ENCODE results near the gene KCNQ5.

The KCNQ5 gene

DNA sequence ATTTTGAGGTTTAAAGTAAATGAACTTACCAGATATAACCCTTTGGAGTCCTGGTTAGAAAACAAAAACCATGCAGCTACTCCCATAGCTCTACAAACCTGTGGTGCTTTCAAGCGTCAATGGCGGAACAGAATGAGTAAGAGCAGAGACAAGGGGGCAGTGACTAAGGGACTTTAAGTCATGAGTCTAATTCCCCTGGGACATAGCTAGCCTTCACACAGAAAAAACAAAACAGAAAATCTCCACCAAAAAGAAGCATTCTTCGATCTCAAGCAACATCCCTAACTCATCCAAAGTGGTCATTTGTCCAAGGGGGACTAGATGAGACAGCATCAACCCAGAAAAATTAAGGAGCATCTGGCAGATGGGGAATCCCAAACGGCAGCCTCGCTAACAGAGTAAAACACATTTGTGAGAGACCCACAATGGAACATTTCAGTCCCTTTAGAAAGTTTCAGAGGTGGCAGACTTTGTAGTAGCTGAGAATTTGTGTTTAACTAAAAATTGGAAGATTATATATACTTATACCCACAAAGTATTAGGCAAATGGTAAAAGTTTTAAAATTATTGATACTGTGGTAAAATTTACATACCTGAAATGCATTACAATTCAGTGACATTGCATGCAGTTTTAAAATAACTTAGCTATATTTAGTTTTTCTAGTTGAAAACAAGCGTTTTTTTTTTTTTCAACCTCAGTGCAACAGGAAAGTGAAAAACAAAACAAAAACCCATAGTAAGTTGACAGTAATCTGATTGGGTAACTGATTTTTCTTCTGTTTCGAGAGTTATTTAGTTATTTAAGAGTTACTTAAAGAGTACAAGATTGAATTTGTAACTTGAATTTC lies 67.5 kb downstream of the KCNQ5 start:
- H3K36me3 Mint-ChIP-seq: peaks cover 4% of the 10 kb centered on the region
- no peak overlapping the region for H3K27ac Mint-ChIP-seq
- no peak overlapping the region for H3K4me3 Mint-ChIP-seq
- H3K4me1 Mint-ChIP-seq (ENCODE audit: low read depth): no peaks in the 10 kb centered on the region
- no peaks in the 10 kb centered on the region for H3K9me3 Mint-ChIP-seq (ENCODE audit: low read depth)
- no peaks in the 10 kb centered on the region for H3K27me3 Mint-ChIP-seq

DNA sequence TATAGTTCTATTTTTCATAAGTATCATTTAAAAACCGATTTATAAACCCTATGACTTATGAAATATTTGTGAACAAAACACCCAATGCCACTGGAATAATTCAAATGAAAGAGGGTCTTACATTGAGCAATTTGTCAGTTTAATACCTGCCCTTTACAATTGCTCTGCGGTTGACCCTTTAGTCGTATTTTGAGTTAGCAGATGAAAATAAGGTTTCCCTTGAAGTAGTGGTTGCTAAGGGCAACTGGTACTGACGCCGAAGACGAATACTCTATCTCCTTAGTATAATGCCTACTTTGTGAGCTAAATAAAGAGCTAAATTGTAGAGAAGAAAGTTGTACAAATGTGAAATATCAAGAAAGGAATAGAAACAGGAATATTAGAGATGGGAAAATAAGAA lies 69.4 kb downstream of the KCNQ5 start:
- Mint-ChIP-seq H3K36me3 (peaks cover 6% of the 10 kb centered on the region), H3K27ac (no peak overlapping the region), H3K9me3 (ENCODE audit: low read depth) (no peaks in the 10 kb centered on the region), H3K4me3 (no peak overlapping the region), H3K27me3 (no peaks in the 10 kb centered on the region), H3K4me1 (ENCODE audit: low read depth) (no peaks in the 10 kb centered on the region)

DNA sequence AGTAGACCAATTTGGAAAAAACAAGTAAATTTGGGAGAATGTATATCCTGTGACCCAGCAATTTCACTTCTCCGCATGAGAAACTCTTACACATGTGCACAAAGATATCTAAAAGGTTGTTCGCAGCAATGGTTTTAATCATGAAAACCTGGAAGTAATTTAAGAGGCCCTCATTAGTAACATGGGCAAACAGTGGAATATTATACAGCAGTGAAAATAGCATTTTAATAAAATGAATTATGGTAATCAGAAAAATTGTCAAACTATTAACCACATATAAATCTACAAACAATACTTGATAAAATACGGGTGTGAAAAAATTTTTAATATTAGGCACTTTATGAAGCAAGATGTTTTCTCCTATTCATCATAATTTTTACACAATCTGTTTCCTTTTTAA lies 74.2 kb downstream of the KCNQ5 start:
- H3K27me3 Mint-ChIP-seq: no peaks in the 10 kb centered on the region
- H3K36me3 Mint-ChIP-seq: peaks cover 5% of the 10 kb centered on the region
- no peak overlapping the region for H3K27ac Mint-ChIP-seq
- H3K4me1 Mint-ChIP-seq (ENCODE audit: low read depth): no peaks in the 10 kb centered on the region
- no peak overlapping the region for H3K4me3 Mint-ChIP-seq
- H3K9me3 Mint-ChIP-seq (ENCODE audit: low read depth): no peaks in the 10 kb centered on the region

DNA sequence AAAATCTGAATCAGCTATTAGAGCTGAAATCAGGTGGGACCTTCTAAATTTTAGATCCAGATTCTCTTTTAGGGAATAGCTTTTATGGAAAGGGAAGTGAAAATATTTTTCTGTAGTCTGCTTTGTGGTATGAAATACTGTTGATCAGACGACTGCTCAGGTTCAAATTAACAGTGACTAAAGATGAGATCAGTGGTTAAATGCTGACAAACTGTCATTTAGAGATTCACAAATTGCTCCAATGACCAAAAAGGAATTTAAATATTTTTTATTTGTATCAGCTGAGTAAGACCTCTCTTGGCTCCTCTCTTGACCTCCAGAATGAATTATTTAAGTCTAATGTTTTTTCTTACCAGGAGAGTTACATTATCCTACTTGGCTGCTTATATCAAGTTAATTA lies 77.3 kb downstream of the KCNQ5 start:
- H3K27ac Mint-ChIP-seq: no peak overlapping the region
- no peaks in the 10 kb centered on the region for H3K27me3 Mint-ChIP-seq
- H3K36me3 Mint-ChIP-seq: peaks cover 8% of the 10 kb centered on the region
- no peaks in the 10 kb centered on the region for H3K4me1 Mint-ChIP-seq (ENCODE audit: low read depth)
- no peak overlapping the region for H3K4me3 Mint-ChIP-seq
- H3K9me3 Mint-ChIP-seq (ENCODE audit: low read depth): no peaks in the 10 kb centered on the region

DNA sequence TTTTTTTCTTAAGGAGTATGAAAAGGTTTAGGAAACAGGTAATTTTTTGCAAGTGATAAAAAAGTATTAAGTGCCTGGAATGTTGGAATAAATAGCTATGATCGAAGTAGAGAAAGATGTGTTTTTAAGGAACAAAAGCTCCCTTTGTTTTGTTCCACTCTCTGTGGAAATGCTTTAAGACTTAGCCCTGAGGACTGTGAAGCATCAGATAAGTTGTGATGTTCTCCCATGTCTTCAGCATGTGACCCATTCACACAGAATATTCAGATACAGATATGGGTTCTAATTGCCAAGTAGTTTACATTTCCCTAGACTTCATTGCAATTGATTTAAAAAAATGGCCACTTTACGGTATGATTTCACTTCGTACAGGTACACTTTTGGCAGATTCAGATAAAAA lies 80.6 kb downstream of the KCNQ5 start:
- Mint-ChIP-seq H3K27ac (no peak overlapping the region), H3K27me3 (no peaks in the 10 kb centered on the region), H3K36me3 (peaks cover 7% of the 10 kb centered on the region), H3K9me3 (ENCODE audit: low read depth) (no peaks in the 10 kb centered on the region), H3K4me3 (no peak overlapping the region), H3K4me1 (ENCODE audit: low read depth) (peaks cover 2% of the 10 kb centered on the region)

DNA sequence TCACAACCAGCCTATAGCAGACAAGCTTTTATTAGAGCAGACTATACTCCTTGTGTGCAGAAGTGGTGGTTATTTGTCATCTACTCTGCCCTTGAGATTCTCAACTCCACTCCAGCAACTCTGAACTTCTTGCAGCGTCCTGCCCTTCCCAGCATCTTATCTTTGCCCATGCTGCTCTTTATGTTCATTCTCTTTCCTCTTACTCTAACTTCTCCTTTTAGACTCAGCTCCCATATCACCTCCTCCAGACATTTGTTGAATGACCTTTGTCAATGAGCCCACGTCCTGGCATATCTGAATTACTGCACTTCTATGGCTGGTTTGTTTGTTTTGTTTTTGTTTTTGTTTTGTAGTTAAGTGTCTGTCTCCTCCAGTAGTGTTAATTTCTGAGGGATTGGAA lies 81.2 kb downstream of the KCNQ5 start:
- H3K4me3 Mint-ChIP-seq: no peak overlapping the region
- peaks cover 2% of the 10 kb centered on the region for H3K4me1 Mint-ChIP-seq (ENCODE audit: low read depth)
- no peaks in the 10 kb centered on the region for H3K9me3 Mint-ChIP-seq (ENCODE audit: low read depth)
- H3K27ac Mint-ChIP-seq: no peak overlapping the region
- peaks cover 7% of the 10 kb centered on the region for H3K36me3 Mint-ChIP-seq
- no peaks in the 10 kb centered on the region for H3K27me3 Mint-ChIP-seq

DNA sequence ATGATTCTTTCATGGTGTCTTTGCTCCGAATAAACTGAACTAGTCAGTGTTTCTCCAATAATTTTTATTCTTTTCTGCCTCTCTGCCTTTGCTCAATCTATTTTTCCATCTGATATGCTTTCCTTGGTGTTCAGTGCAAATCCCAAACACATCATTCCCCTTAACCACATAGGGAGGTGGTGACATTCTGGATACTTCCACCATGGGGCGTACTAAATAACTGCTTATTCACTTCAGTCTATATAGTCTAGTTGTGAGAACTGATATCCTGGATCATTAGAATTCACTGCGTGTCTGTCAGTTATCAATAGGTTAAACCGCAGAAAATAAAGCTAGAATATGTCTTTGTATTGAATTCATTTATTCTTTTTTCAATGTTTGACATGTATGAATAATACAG lies 83.1 kb downstream of the KCNQ5 start:
- H3K4me3 Mint-ChIP-seq: no peak overlapping the region
- peaks cover 2% of the 10 kb centered on the region for H3K4me1 Mint-ChIP-seq (ENCODE audit: low read depth)
- H3K36me3 Mint-ChIP-seq: peaks cover 8% of the 10 kb centered on the region
- no peaks in the 10 kb centered on the region for H3K27me3 Mint-ChIP-seq
- H3K9me3 Mint-ChIP-seq (ENCODE audit: low read depth): peaks cover 4% of the 10 kb centered on the region
- no peak overlapping the region for H3K27ac Mint-ChIP-seq

DNA sequence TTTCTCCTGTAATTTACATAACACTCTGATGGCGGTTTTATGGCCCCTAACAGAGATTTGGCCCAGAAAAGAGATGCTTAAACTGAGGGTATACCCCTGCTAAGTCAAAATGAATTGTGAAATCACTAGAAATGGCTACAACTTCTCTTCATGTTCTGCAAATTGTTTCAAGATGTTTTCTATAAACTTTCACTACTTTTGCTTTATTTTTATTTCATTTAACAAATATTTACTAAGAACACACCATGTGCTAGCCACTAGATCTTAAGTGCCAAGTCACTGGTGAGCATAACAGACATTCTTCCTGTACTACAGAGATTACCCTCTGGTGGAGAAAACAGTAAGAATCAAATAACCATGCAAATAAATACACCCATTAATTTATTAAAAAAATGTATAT lies 87.6 kb downstream of the KCNQ5 start:
- H3K9me3 Mint-ChIP-seq (ENCODE audit: low read depth): peaks cover 8% of the 10 kb centered on the region
- no peak overlapping the region for H3K4me3 Mint-ChIP-seq
- no peak overlapping the region for H3K27ac Mint-ChIP-seq
- H3K4me1 Mint-ChIP-seq (ENCODE audit: low read depth): peaks cover 2% of the 10 kb centered on the region
- no peaks in the 10 kb centered on the region for H3K27me3 Mint-ChIP-seq
- peaks cover 18% of the 10 kb centered on the region for H3K36me3 Mint-ChIP-seq

DNA sequence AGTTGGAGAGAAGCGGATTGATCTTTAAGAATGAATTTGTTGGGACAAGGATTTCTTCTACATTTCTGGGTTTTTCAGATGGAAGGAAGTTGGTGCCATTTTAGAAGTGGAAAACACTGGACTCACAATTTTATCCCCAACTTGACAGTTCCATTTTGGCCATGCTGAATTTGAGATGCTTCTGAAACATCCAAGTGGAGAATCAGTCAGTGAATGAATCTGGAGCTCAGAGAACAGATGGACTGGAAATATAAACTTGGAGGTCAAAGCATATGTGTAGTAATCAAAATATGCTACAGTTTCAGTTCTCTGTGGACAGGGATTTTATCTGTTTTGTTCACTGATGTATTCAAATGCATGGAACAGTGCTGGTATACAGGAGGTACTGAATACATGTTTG lies 89.9 kb downstream of the KCNQ5 start:
- Mint-ChIP-seq H3K36me3 (peaks cover 16% of the 10 kb centered on the region), H3K4me3 (no peak overlapping the region), H3K27ac (no peak overlapping the region), H3K4me1 (ENCODE audit: low read depth) (no peaks in the 10 kb centered on the region), H3K9me3 (ENCODE audit: low read depth) (peaks cover 8% of the 10 kb centered on the region), H3K27me3 (no peaks in the 10 kb centered on the region)

DNA sequence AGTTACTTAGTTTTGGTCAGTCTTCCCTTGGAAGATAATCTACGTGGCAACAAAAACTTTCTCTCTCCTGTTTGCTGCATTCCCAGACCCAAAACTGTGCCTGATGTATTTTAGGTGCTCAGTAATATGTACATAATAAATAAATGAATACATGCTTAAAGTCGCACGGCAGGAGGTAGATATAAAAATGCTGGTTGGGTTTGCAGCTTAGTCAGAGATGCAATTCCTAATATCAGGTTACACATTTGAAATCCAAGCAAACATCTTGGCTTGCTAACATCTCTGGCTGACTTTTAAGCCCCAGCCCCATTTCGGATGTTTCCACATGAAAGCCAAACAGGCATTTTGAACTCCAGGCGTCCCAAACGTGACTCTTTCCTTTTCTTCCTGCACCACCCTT lies 91.0 kb downstream of the KCNQ5 start:
- Mint-ChIP-seq H3K36me3 (peaks cover 16% of the 10 kb centered on the region), H3K4me1 (ENCODE audit: low read depth) (no peaks in the 10 kb centered on the region), H3K9me3 (ENCODE audit: low read depth) (peaks cover 8% of the 10 kb centered on the region), H3K27me3 (no peaks in the 10 kb centered on the region), H3K4me3 (no peak overlapping the region), H3K27ac (no peak overlapping the region)

DNA sequence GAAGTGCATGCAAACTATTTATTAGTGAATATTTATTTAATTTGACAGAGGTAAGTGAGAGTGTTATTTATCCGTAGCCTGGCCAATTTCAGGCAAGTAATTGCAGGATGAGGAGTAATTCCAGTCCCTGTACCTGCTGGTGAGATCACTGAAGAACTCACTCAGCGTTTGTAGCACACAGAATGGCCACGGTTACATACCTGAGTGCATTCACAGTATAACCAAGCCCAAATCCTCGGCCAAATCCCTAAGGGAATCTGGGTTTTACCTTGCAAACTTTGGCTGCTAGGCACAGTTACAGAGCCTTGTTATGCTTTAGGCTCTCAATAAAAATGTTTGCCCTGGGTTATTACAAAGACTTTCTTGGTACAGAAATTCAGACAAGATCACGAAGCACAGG lies 93.3 kb downstream of the KCNQ5 start:
- peaks cover 11% of the 10 kb centered on the region for H3K36me3 Mint-ChIP-seq
- H3K9me3 Mint-ChIP-seq (ENCODE audit: low read depth): peaks cover 3% of the 10 kb centered on the region
- H3K27me3 Mint-ChIP-seq: no peaks in the 10 kb centered on the region
- no peaks in the 10 kb centered on the region for H3K4me1 Mint-ChIP-seq (ENCODE audit: low read depth)
- no peak overlapping the region for H3K27ac Mint-ChIP-seq
- H3K4me3 Mint-ChIP-seq: no peak overlapping the region

DNA sequence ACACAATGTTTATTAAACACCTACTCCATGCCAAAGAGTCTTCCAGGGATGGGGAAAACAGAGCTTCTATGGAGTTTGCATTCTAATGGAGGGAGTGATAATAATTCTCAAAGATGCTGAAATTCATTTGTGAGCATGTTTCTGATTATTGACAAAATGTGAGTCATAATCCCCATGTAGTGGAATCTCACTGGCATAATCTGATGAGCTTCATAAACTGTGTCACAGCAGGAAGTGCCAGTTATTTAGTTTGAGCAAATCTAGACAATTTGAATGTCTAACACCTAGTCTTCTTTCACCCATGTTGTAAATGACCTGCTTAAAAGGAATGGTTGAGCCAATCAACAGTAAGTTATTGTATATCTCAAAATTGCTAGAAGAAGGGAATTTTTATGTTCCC lies 95.1 kb downstream of the KCNQ5 start:
- Mint-ChIP-seq H3K4me3 (no peak overlapping the region), H3K27me3 (no peaks in the 10 kb centered on the region), H3K4me1 (ENCODE audit: low read depth) (no peaks in the 10 kb centered on the region), H3K9me3 (ENCODE audit: low read depth) (no peaks in the 10 kb centered on the region), H3K27ac (no peak overlapping the region), H3K36me3 (peaks cover 2% of the 10 kb centered on the region)

DNA sequence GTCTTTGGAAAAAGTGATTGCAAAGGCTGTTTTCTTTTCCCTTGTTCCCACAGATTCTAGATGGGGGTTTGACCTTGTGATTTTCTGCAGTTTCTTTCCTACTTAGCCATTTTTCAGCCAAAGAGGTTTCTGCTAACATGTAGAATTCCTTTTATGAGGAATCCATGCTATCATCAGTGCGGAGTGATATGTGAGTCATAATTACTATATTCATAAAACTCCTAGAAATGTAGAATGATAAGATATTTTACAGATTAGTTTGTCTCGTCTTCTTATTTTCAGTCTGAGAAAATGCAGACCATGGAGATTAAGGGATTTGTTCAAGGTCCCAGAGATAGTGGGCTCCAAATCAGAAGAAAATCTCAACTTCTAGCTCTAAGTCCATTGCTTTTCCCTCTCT lies 98.6 kb downstream of the KCNQ5 start:
- H3K9me3 Mint-ChIP-seq (ENCODE audit: low read depth): no peaks in the 10 kb centered on the region
- H3K4me3 Mint-ChIP-seq: no peak overlapping the region

DNA sequence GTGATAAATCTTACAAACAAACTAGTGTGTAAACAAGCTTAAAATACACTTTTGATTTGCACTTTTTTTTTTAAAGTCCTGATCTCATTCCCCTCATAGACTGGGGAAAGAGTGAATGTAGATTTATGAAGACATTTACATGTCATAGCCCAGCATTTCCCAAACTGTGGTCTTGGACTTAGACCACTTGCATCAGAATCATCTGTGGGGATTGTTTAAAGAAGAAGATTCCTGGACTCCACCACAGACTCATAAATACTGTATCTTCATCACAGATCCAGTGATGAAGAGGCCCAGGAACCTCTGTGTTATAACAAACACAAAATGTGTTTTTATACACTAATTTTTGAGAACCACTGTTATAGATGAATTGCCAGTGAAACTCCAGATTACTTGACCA lies 99.5 kb downstream of the KCNQ5 start:
- no peaks in the 10 kb centered on the region for H3K9me3 Mint-ChIP-seq (ENCODE audit: low read depth)
- H3K4me1 Mint-ChIP-seq (ENCODE audit: low read depth): no peaks in the 10 kb centered on the region
- H3K36me3 Mint-ChIP-seq: peaks cover 5% of the 10 kb centered on the region
- H3K27ac Mint-ChIP-seq: no peak overlapping the region
- no peak overlapping the region for H3K4me3 Mint-ChIP-seq
- H3K27me3 Mint-ChIP-seq: no peaks in the 10 kb centered on the region

More for the DNA sequence above, 98.6 kb downstream of the KCNQ5 start:
- Mint-ChIP-seq H3K4me1 (ENCODE audit: low read depth) (no peaks in the 10 kb centered on the region), H3K27ac (no peak overlapping the region), H3K27me3 (no peaks in the 10 kb centered on the region), H3K36me3 (peaks cover 5% of the 10 kb centered on the region)

DNA sequence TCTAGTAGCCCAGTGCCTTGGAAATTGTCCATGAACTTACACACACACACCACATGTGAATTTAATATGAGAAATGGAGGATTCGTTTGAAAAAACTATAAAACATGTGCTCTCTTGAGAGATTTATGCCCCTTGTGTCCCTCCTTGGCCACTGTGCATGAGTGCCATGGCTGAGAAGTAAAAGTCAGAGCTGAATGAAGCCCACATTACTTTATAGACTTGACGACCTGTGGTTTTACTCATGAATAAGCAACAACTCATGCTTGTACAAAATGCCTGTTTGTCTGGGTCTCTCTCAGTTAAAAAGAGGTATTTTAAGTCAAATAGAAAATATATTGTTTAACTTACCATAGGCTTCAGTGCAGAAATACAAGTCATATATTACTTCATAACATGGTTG lies 102.7 kb downstream of the KCNQ5 start:
- H3K9me3 Mint-ChIP-seq (ENCODE audit: low read depth): peaks cover 5% of the 10 kb centered on the region
- H3K4me3 Mint-ChIP-seq: no peak overlapping the region
- no peaks in the 10 kb centered on the region for H3K27me3 Mint-ChIP-seq
- H3K27ac Mint-ChIP-seq: no peak overlapping the region
- no peaks in the 10 kb centered on the region for H3K4me1 Mint-ChIP-seq (ENCODE audit: low read depth)
- H3K36me3 Mint-ChIP-seq: peaks cover 9% of the 10 kb centered on the region

DNA sequence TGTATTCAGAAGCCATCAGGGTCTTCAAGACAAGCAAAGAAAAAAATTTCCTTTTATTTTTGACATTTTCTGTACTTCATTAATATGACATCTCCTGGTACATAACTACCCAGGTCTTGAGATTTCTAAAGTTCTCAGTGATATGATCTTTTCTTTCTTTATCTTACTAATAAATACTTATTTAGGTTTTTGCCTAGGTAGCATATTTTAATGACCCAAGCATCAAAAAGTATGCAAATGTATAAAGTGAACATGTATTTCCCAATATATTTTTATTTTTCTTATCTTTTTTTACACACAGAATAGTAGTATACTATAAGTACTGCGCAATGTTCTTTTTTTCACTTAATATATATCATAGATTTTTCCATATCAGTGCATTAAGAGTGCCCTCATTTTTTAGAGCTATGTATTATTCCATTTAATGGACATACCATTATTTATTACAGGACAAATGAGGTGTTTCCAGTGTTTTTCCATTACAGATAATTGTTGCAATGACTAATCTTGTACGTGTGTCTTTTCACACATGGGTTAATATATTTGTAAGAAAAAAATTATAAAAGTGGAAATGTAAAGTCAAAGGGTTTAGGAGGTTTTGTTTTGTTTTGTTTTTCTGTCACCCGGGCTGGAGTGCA lies 107.0 kb downstream of the KCNQ5 start:
- no peak overlapping the region for H3K4me3 Mint-ChIP-seq
- H3K27me3 Mint-ChIP-seq: no peaks in the 10 kb centered on the region
- H3K4me1 Mint-ChIP-seq (ENCODE audit: low read depth): no peaks in the 10 kb centered on the region
- H3K9me3 Mint-ChIP-seq (ENCODE audit: low read depth): peaks cover 5% of the 10 kb centered on the region
- no peak overlapping the region for H3K27ac Mint-ChIP-seq
- peaks cover 6% of the 10 kb centered on the region for H3K36me3 Mint-ChIP-seq
